Gastroesophageal sphincter (tissue), 3 donors: ENCODE results near the gene SLC35F1.

Source experiments
- CTCF ChIP-seq, 4 experiments: fragments of 200-600 bp in 2 of 4; fragments of 450-650 bp in 2 of 4; sonication (generic) in 1 of 4; IDR thresholded peaks; one replicate each; pipeline ENCODE4 v1.5.1; 2017 to 2019; ENCODE audit warnings: antibody characterized with exemption in 4 of 4, mild to moderate bottlenecking in 2 of 4, moderate library complexity in 2 of 4
- POLR2A ChIP-seq, 2 donors: fragments of 450-650 bp; IDR thresholded peaks; one replicate each; pipeline ENCODE4 v1.6.1; 2017; ENCODE audit warnings: antibody characterized with exemption in 2 of 2, mild to moderate bottlenecking in 2 of 2, moderate library complexity in 1 of 2
- POLR2AphosphoS5 ChIP-seq: sonication (generic); formaldehyde crosslinking; IDR thresholded peaks from one replicate; pipeline ENCODE4 v1.6.1; 2017; ENCODE audit warnings: antibody characterized with exemption

- no peak for TF ChIP-seq POLR2AphosphoS5
- no peak for TF ChIP-seq POLR2A (IDR thresholded peaks at IDR 0.05)
- TF ChIP-seq CTCF (IDR thresholded peaks at IDR 0.05): no peak
Observed at GRCh38 chr6:118029967-118030366, 122.9 kb downstream of the SLC35F1 start.
